Measurements from ENCODE around the gene RPL11.

DNA sequence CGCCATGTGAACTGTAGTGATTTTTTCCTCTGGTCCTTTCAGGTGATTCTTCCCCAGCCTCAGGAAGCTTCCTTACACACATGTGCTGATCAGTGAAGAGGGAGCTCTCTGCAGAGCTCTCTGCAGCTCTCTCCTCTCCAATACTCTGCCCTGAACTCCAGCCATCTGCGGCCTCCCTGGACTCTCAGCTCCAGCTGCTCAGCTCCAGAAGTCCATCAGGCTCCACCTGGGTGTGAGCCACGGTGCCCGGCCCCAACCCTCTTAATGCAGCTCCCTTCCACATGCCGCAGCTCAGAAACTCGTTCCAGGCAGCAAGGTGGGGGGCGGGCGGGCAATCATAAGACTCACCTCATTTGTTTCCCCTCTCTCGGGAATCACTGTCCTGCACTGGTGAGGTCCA is 30.9 kb upstream of the RPL11 start:
- TF ChIP-seq TAF1 (IDR thresholded peaks at IDR 0.05; ENCODE audit: low read depth) (no peak), TEAD4 (IDR thresholded peaks at IDR 0.05) (no peak), EP300 (IDR thresholded peaks at IDR 0.05; ENCODE audit: borderline replicate concordance) (no peak)
- TF ChIP-seq, protein P1, sequence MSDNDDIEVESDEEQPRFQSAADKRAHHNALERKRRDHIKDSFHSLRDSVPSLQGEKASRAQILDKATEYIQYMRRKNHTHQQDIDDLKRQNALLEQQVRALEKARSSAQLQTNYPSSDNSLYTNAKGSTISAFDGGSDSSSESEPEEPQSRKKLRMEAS (IDR thresholded peaks at IDR 0.05): no peak
- TF ChIP-seq, protein P2, sequence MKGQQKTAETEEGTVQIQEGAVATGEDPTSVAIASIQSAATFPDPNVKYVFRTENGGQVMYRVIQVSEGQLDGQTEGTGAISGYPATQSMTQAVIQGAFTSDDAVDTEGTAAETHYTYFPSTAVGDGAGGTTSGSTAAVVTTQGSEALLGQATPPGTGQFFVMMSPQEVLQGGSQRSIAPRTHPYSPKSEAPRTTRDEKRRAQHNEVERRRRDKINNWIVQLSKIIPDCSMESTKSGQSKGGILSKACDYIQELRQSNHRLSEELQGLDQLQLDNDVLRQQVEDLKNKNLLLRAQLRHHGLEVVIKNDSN (IDR thresholded peaks at IDR 0.05): no peak
